H9 (cell line): ENCODE data around the gene CAPNS1. TPM values are rescaled to one million over a fixed set of nuclear protein-coding genes. Genes with fewer than 3 reads are reported as not detected.

Source experiments
- DNase-seq: peaks from one replicate; pipeline ENCODE4 v3.0.0-alpha.2; 2017
- H2AFZ ChIP-seq: one replicate; pipeline ENCODE4 v1.6.1; 2013; ENCODE audit warnings: mild to moderate bottlenecking, low read length, control low read depth, moderate library complexity
- H2AK5ac ChIP-seq: 2 replicates; pipeline ENCODE4 v1.6.1; 2013; ENCODE audit warnings: low read length, control low read depth, mixed read lengths; ENCODE audit not compliant: insufficient read length
- H2BK120ac ChIP-seq: one replicate; pipeline ENCODE4 v1.6.1; 2013; ENCODE audit warnings: low read depth, mild to moderate bottlenecking, low read length, control low read depth, inconsistent platforms; ENCODE audit not compliant: poor library complexity, severe bottlenecking
- H2BK12ac ChIP-seq: 2 replicates; pipeline ENCODE4 v1.6.1; 2013; ENCODE audit warnings: low read length, control low read depth, mixed read lengths, low read depth; ENCODE audit not compliant: insufficient read length
- H2BK15ac ChIP-seq: 2 replicates; pipeline ENCODE4 v1.6.1; 2013; ENCODE audit warnings: low read depth, low read length, control low read depth
- H2BK20ac ChIP-seq: one replicate; pipeline ENCODE4 v1.6.1; 2013; ENCODE audit warnings: low read depth, mild to moderate bottlenecking, low read length, control low read depth, inconsistent platforms; ENCODE audit not compliant: poor library complexity, severe bottlenecking
- H2BK5ac ChIP-seq: 2 replicates; pipeline ENCODE4 v1.6.1; 2013; ENCODE audit warnings: low read length, control low read depth, mixed read lengths; ENCODE audit not compliant: insufficient read length
- H3K14ac ChIP-seq: 2 replicates; pipeline ENCODE4 v1.6.1; 2013; ENCODE audit warnings: low read length, control low read depth; ENCODE audit not compliant: insufficient read depth
- H3K18ac ChIP-seq: 2 replicates; pipeline ENCODE4 v1.6.1; 2013; ENCODE audit warnings: low read depth, mild to moderate bottlenecking, mixed read lengths, low read length, control low read depth; ENCODE audit not compliant: insufficient read length
- H3K23ac ChIP-seq: 2 replicates; pipeline ENCODE4 v1.6.1; 2013; ENCODE audit warnings: low read length, control low read depth, mixed read lengths, low read depth; ENCODE audit not compliant: insufficient read length
- H3K23me2 ChIP-seq: 2 replicates; pipeline ENCODE4 v1.6.1; 2013; ENCODE audit warnings: low read depth, mild to moderate bottlenecking, mixed read lengths, low read length, control low read depth; ENCODE audit not compliant: insufficient read length, poor library complexity, severe bottlenecking
- H3K27ac ChIP-seq: 2 replicates; pipeline ENCODE4 v1.5.1; 2013; ENCODE audit warnings: low read length, control low read depth, mixed read lengths, low read depth; ENCODE audit not compliant: insufficient read length
- H3K27me3 ChIP-seq: 2 replicates; pipeline ENCODE4 v1.6.1; 2013; ENCODE audit warnings: low read length, control low read depth, inconsistent platforms; ENCODE audit not compliant: insufficient read depth
- H3K4ac ChIP-seq: 2 replicates; pipeline ENCODE4 v1.6.1; 2013; ENCODE audit warnings: low read depth, mild to moderate bottlenecking, control low read depth, inconsistent platforms, low read length, moderate library complexity
- H3K4me1 ChIP-seq: 2 replicates; pipeline ENCODE4 v1.6.1; 2013; ENCODE audit warnings: low read length, control low read depth, inconsistent platforms; ENCODE audit not compliant: insufficient read depth
- H3K4me2 ChIP-seq: 2 replicates; pipeline ENCODE4 v1.6.1; 2013; ENCODE audit warnings: low read length, control low read depth, mixed read lengths; ENCODE audit not compliant: insufficient read length, insufficient read depth
- H3K56ac ChIP-seq: 2 replicates; pipeline ENCODE4 v1.6.1; 2013; ENCODE audit warnings: low read depth, mild to moderate bottlenecking, mixed read lengths, low read length, control low read depth; ENCODE audit not compliant: insufficient read length
- H3K79me1 ChIP-seq: 2 replicates; pipeline ENCODE4 v1.6.1; 2013; ENCODE audit warnings: low read depth, mild to moderate bottlenecking, moderate library complexity, low read length, control low read depth, inconsistent platforms; ENCODE audit not compliant: insufficient read depth, poor library complexity, severe bottlenecking
- H3K79me2 ChIP-seq: 2 replicates; pipeline ENCODE4 v1.6.1; 2013; ENCODE audit warnings: low read length, control low read depth, inconsistent platforms; ENCODE audit not compliant: insufficient read depth
- H3K9ac ChIP-seq: 2 replicates; pipeline ENCODE4 v1.6.1; 2013; ENCODE audit warnings: low read length, control low read depth, mixed read lengths; ENCODE audit not compliant: insufficient read length; ENCODE audit errors: extremely low read depth
- H3K9me3 ChIP-seq: one replicate; pipeline ENCODE4 v1.6.1; 2013; ENCODE audit warnings: low read depth, low read length, inconsistent platforms; ENCODE audit not compliant: control insufficient read depth
- H3T11ph ChIP-seq: one replicate; pipeline ENCODE4 v1.6.1; 2013; ENCODE audit warnings: mild to moderate bottlenecking, low read length, control low read depth, inconsistent platforms
- H4K20me1 ChIP-seq: one replicate; pipeline ENCODE4 v1.6.1; 2013; ENCODE audit not compliant: control insufficient read depth, insufficient read length, insufficient read depth
- H4K5ac ChIP-seq: 2 replicates; pipeline ENCODE4 v1.6.1; 2013; ENCODE audit warnings: low read depth, mild to moderate bottlenecking, mixed read lengths, low read length, control low read depth; ENCODE audit not compliant: insufficient read length
- H4K8ac ChIP-seq: replicated peaks from 2 replicates; pipeline ENCODE4 v1.6.1; 2013; ENCODE audit warnings: low read length, control low read depth, mixed read lengths, low read depth; ENCODE audit not compliant: insufficient read length
- H4K91ac ChIP-seq: 2 replicates; pipeline ENCODE4 v1.6.1; 2013; ENCODE audit warnings: low read depth, mild to moderate bottlenecking, moderate library complexity, mixed read lengths, low read length, control low read depth; ENCODE audit not compliant: insufficient read length
- H3K27ac Mint-ChIP-seq, 3 experiments: 2 replicates in 2 of 3; 3 replicates in 1 of 3; pipeline ENCODE4 v1.8.0; 2020 to 2021; ENCODE audit warnings: mixed read lengths in 3 of 3, mild to moderate bottlenecking in 1 of 3, moderate library complexity in 1 of 3
- H3K27me3 Mint-ChIP-seq: 2 replicates; pipeline ENCODE4 v1.8.0; 2021; ENCODE audit warnings: low read depth, mild to moderate bottlenecking, moderate library complexity, mixed read lengths
- H3K36me3 Mint-ChIP-seq, 3 experiments: 2 replicates in 2 of 3; 3 replicates in 1 of 3; pipeline ENCODE4 v1.8.0; 2020 to 2021; ENCODE audit warnings: low read depth in 3 of 3, mixed read lengths in 3 of 3; ENCODE audit not compliant: insufficient read depth in 1 of 3
- H3K4me1 Mint-ChIP-seq, 2 experiments: 2 replicates each; pipeline ENCODE4 v1.8.0; 2020; ENCODE audit warnings: mixed read lengths in 2 of 2
- H3K4me3 Mint-ChIP-seq, 2 experiments: 2 replicates in 1 of 2; 3 replicates in 1 of 2; pipeline ENCODE4 v1.8.0; 2020 to 2021; ENCODE audit warnings: mild to moderate bottlenecking in 2 of 2, mixed read lengths in 2 of 2, moderate library complexity in 1 of 2
- H3K9me3 Mint-ChIP-seq, 2 experiments: 2 replicates in 1 of 2; 3 replicates in 1 of 2; pipeline ENCODE4 v1.8.0; 2020; ENCODE audit warnings: mild to moderate bottlenecking in 2 of 2, mixed read lengths in 2 of 2, moderate library complexity in 1 of 2
- CTCF ChIP-seq: fragments of 200-600 bp; sonication (generic); conservative IDR thresholded peaks from 3 replicates; pipeline ENCODE4 v1.8.0; 2021; ENCODE audit warnings: antibody characterized with exemption, mild to moderate bottlenecking
- WGBS: extraction: QIAGEN DNeasy Blood & Tissue Kit; methylation state at CpG from one replicate; pipeline ENCODE4 v1.1.7; 2013; ENCODE audit warnings: missing lambda C conversion rate, low lambda C conversion rate, mixed read lengths; ENCODE audit not compliant: insufficient read length; ENCODE audit errors: extremely low coverage; 5-methylcytosine and 5-hydroxymethylcytosine counted together
- total RNA-seq: library from RNA; stranded (reverse); gene quantifications from 2 replicates; pipeline ENCODE4 v1.2.1, GENCODE V29; 2021

Gene CAPNS1
- total RNA-seq, 1 experiment from 2014 or later, result 399 TPM

- Histone ChIP-seq H3K23me2 (no peaks in the 10 kb centered on the region), H3K79me2 (no peaks in the 10 kb centered on the region), H3K27me3 (no peaks in the 10 kb centered on the region), H4K5ac (no peak overlapping the region), H3K14ac (no peak overlapping the region), H2AFZ (no peak overlapping the region), H3T11ph (no peak overlapping the region), H3K4ac (no peak overlapping the region), H3K18ac (no peak overlapping the region), H3K27ac (no peak overlapping the region), H4K20me1 (no peaks in the 10 kb centered on the region), H3K23ac (no peak overlapping the region), H2BK15ac (no peak overlapping the region), H3K79me1 (no peaks in the 10 kb centered on the region), H2BK120ac (no peak overlapping the region), H2BK5ac (no peak overlapping the region), H4K91ac (no peak overlapping the region), H3K9ac (no peak overlapping the region), H3K56ac (no peak overlapping the region), H4K8ac (no peak overlapping the region), H3K9me3 (no peaks in the 10 kb centered on the region), H3K4me2 (no peak overlapping the region), H2AK5ac (no peak overlapping the region), H3K4me1 (no peaks in the 10 kb centered on the region), H2BK12ac (no peak overlapping the region), H2BK20ac (no peak overlapping the region)
- no CpG with 5 or more reads among the region's 13 CpGs for WGBS
- Mint-ChIP-seq H3K4me1 (no peaks in the 10 kb centered on the region), H3K27me3 (no peaks in the 10 kb centered on the region), H3K36me3 (peaks cover 45 to 89% (median 61%) of the 10 kb centered on the region in 3 experiments), H3K9me3 (no peaks in the 10 kb centered on the region), H3K4me3 (no peak overlapping the region), H3K27ac (no peak overlapping the region)
- no peak for TF ChIP-seq CTCF
- DNase-seq, result no peak
Observed at GRCh38 chr19:36090910-36091695, 48.8 kb upstream of the CAPNS1 start.
